IPS-18c (cell line): ENCODE measurements around the gene UNG.
"Not testable (repeated sequence)": the region's sequence is repeated elsewhere in the genome, so short reads cannot be mapped to it uniquely, and the experiment has no call there.

Experiments
- H3K4me3 ChIP-seq: 2 replicates; pipeline ENCODE4 v1.7.0; 2013; ENCODE audit warnings: low read depth, mild to moderate bottlenecking, low read length, moderate library complexity; ENCODE audit not compliant: insufficient read depth
- H3K9me3 ChIP-seq: one replicate; pipeline ENCODE4 v1.6.1; 2013; ENCODE audit warnings: mild to moderate bottlenecking, low read length, moderate library complexity; ENCODE audit not compliant: control insufficient read depth, insufficient read depth

The UNG gene

DNA sequence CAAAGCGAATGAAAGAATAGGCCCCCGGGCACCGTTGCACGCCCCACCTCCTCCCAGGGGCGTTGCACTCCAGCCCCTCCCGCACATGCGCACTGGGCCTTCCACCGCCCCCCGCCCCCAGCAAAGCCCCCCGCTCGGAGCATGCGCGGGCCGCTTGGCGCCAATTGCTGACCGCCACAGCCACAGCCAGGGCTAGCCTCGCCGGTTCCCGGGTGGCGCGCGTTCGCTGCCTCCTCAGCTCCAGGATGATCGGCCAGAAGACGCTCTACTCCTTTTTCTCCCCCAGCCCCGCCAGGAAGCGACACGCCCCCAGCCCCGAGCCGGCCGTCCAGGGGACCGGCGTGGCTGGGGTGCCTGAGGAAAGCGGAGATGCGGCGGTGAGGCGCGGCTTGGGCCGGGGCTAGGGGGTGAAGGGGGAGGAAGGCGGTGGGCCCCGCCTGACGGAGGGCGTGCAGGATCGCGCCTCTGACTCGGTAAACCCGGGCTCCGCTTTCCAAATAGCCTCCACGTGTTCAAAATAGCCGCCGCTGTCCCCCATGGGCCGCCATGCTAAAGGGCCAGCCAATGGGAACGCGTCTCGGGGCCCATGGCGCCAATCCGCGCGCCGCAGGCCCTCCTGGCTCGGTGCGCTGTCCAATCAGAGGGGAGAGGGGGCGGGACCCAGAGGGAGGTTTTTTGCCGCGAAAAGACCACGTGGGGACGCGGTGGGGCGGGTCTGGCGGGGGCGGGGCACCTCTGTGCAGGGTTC is at the start of gene UNG:
Gene UNG (plus strand): TSS at position 163 of the 748 bp plus-strand sequence. CDS start 83 bp downstream, at position 246.
- no peaks in the 10 kb centered on the region for H3K9me3 ChIP-seq
- H3K4me3 ChIP-seq = peak within 1 kb of the TSS; percentile 84

DNA sequence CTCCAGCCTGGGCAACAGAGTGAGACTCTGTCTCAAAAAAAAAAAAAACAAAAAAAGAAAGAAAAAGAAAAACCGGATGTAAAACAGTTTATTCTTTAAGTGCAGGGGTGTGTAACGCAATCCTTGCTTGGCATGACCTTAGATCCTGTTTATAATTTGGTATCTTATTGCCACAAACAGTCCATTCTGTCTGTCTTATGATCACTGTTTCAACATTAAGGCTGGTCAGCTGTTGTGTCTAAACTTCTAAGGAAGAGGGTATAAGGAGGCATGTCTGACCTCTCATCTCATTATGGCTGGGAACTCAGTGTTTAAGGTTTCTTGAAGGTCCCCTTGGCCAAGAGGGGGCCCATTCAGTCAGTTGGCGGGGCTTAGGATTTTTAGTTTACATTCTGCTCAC is 48.7 kb upstream of the UNG start:
- not testable (repeated sequence) for H3K9me3 ChIP-seq, H3K4me3 ChIP-seq

DNA sequence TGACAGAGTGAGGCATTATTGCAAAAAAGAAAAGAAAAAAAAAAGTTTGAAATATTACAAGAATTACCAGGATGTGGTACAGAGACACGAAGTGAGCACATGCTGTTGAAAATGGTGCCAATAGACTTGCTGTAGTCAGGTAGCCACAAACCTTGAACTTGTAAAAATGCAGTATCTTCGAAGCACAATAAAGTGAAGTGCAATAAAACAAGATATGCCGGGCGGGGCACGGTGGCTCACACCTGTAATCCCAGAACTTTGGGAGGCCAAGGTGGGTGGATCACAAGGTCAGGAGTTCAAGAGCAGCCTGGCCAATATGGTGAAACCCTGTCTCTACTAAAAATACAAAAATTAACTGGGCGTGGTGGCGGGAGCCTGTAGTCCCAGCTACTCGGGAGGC is 47.6 kb upstream of the UNG start:
- H3K4me3 ChIP-seq, H3K9me3 ChIP-seq: not testable (repeated sequence)

DNA sequence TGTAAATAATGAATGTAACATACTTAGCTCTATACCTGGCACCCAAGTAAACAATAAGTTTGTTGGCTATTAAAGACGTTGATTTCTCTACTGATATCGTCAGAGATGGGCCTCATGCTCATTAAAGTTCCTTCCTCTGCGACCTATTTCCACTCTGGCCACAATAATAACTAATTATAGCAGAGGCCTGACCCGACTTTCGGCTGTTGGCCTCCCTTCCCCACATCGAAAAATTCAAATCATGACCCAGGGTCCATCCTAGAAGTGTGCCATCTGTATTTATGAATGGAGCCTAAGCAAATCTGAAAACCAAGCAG is 45.3 kb upstream of the UNG start:
- H3K9me3 ChIP-seq = no peaks in the 10 kb centered on the region
- peak overlapping the region; percentile 92; the same call in 1 of the 2 replicates for H3K4me3 ChIP-seq

GRCh38 chr12:109052414-109053323 is 44.7 kb upstream of the UNG start, which contains the start of gene USP30:
USP30 (plus strand) TSS chr12:109052576; CDS start chr12:109052679, 103 bp downstream.
- H3K4me3 ChIP-seq = peak within 1 kb of the TSS; percentile 92
- no peaks in the 10 kb centered on the region for H3K9me3 ChIP-seq

GRCh38 chr12:109053382-109054123 is 43.8 kb upstream of the UNG start:
- no peaks in the 10 kb centered on the region for H3K9me3 ChIP-seq
- H3K4me3 ChIP-seq = peak overlapping the region; percentile 92

GRCh38 chr12:109054124-109054513 is 43.3 kb upstream of the UNG start:
- not testable (repeated sequence) for H3K4me3 ChIP-seq, H3K9me3 ChIP-seq

- Histone ChIP-seq H3K4me3 (no peak overlapping the region), H3K9me3 (no peaks in the 10 kb centered on the region)
Measured at GRCh38 chr12:109054520-109054919, 42.9 kb upstream of the UNG start.

DNA sequence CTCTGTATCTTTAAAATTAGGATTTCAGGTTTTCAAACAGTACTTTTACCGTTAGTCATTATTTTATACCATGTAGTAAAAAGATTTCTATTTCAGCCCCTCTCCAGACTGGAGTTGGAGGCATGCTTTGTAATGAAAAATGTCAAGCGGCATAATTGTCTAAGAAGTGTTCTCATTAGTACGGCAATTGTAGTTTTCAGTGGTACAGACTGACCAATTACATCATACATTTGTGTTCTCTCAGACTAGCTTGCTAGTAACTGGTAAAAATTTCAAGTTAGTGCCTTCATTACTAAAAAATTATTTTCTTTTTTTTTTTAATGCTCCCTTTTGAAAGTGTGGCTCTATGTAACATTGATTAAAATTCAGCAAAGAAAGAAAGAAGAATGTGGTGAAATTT is 40.5 kb upstream of the UNG start:
- Histone ChIP-seq H3K9me3 (no peaks in the 10 kb centered on the region), H3K4me3 (no peak overlapping the region)

GRCh38 chr12:109057376-109057775 is 40.0 kb upstream of the UNG start:
- no peaks in the 10 kb centered on the region for H3K9me3 ChIP-seq
- H3K4me3 ChIP-seq = no peak overlapping the region

GRCh38 chr12:109058773-109059172 is 38.6 kb upstream of the UNG start:
- no peak overlapping the region for H3K4me3 ChIP-seq
- H3K9me3 ChIP-seq = no peaks in the 10 kb centered on the region

DNA sequence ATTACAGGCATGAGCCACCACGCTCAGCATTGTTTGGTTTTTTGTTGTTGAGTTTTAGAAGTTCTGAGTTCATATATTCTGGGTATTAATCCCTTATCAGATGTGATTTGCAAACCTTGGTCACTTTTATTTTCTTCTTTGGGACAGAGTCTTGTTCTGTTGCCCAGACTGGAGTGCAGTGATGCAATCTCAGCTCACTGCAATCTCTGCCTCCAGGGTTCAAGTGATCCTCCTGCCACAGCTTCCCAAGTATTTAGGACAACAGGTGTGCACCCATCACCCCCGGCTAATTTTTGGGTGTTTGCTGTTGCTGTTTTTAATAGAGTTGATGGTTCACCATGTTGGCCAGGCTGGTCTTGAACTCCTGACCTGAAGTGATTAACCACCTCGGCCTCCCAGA is 33.3 kb upstream of the UNG start:
- no peak overlapping the region for H3K4me3 ChIP-seq
- H3K9me3 ChIP-seq = no peaks in the 10 kb centered on the region

GRCh38 chr12:109065154-109065852 is 32.1 kb upstream of the UNG start:
- Histone ChIP-seq H3K4me3 (no peak overlapping the region), H3K9me3 (no peaks in the 10 kb centered on the region)

- H3K4me3 ChIP-seq = no peak overlapping the region
- no peaks in the 10 kb centered on the region for H3K9me3 ChIP-seq
Measured at GRCh38 chr12:109065853-109066193, 31.6 kb upstream of the UNG start.

GRCh38 chr12:109069307-109070271 is 27.8 kb upstream of the UNG start:
- Histone ChIP-seq H3K9me3 (no peaks in the 10 kb centered on the region), H3K4me3 (peak overlapping the region; percentile 16; the same call in 1 of the 2 replicates)

DNA sequence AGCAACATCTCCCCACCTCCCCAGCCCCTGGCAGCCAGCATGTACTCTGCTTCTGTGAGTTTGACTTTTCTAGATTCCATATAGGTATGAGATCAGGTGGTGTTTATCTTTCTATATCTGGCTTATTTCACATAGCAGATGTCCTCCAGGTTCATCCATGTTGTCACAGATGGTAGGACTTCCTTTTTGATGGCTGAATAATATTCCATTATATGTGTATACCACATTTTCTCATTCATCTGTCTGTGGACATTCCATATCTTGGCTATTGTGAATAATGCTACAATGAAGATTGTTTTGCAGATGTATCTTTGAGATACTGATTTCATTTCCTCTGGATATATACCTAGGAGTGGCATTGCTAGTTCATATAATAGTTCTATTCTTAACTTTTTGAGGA is 22.5 kb upstream of the UNG start:
- no peak overlapping the region for H3K4me3 ChIP-seq
- no peaks in the 10 kb centered on the region for H3K9me3 ChIP-seq
